Stimulated activated CD4-positive, alpha-beta T cell treated with anti-CD3 and anti-CD28 coated beads, Interleukin-2, amount 100 ng/mL, for 4 hours (primary cell): ENCODE data around the gene DSE.

Source experiments
- DNase-seq: peaks from one replicate; pipeline ENCODE4 v3.0.0-alpha.2; 2020; ENCODE audit warnings: low read depth

Gene DSE

GRCh38 chr6:116447052-116447451 is 76.3 kb downstream of the DSE start:
- no peak for DNase-seq

GRCh38 chr6:116447496-116448011 is 76.8 kb downstream of the DSE start:
- no peak for DNase-seq

- no peak for DNase-seq
Observed at GRCh38 chr6:116449565-116449964, 78.8 kb downstream of the DSE start.

DNA sequence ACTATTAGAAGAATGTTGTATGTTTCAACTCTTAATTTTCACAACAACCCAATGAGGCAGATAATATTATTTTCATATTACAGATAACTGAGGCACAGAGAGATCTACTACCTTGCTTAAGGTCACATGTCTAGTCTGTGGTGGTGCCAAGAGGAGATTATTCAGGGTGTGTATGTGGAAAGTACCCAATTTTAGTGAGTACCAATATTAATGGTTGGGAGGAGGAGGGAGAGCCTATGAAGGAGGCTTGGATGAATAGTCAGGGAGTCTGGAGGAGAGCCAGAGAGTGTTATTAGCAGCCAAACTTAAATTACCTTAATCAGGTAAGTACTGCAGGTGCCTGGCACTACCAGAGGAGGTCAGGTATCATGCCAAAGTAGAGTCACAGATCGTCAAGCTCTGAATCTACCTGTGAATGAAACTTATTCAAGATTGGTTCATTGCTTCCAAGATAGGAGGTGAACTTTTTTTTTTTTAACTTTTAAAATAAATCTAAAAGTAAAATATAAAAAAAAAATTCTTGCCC is 79.5 kb downstream of the DSE start:
- no peak for DNase-seq

DNA sequence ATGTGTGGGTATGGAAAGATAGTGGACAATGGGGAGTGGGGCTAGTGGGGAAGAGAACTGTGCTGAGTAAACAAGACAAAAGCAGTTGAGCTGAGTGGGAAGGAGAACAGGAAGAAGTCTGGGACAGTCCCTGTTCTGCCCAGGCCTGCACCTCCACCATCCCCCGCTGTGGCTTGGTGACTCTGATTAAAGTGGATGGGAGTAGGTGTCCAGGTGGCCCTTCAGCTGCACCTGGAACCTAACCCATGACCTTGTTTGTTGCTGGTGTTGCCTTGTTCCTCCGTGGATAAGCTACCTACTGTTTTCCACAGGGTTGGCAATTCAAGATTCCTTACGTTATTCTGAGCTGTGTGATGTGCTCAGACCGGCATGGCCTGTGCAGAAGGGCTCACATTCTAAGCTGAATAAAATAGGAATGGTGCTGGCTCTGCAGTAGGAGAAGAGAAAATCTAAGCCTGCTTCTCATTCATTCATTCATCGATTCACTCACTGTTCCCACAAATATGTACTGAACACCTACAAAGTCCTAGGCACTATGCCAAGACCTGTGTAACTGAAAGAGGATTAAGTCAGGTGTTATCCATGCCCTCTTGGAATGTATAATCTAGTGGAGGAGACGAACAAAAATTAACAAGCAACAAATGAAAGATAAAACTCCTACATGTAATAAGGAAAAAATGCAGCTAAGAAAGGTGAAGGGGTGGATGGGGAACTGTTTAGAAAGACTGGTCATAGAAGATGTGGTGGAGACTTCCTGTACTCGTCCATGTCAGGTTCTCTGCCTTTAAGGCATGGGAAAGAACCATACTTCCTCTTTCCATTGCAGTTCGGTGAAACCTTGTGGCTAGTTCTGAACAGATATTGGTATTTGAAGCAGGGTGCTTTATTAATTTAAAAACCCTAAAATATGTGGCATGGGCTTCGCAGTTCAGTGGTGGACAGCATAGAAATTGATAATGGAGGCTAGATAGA is 80.3 kb downstream of the DSE start:
- DNase-seq, result no peak

DNA sequence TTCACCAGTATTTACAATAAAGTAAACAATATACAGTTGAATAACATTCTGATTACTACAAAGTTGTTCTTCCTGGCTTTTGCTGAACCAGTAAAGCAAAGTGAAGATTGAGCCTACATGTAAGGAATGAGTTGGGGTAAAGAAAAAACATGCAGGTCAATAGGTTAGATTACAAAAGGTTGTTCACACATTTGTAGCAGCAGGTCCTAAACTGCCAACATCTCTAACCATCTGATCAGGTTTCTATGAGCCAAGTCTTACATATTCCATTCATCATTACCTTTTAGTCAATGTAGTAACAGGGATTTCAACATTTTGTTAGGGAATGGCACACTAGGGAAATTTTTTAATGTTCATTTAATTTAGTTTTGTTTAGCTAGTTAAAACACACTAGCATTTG is 81.2 kb downstream of the DSE start:
- DNase-seq, result no peak

DNA sequence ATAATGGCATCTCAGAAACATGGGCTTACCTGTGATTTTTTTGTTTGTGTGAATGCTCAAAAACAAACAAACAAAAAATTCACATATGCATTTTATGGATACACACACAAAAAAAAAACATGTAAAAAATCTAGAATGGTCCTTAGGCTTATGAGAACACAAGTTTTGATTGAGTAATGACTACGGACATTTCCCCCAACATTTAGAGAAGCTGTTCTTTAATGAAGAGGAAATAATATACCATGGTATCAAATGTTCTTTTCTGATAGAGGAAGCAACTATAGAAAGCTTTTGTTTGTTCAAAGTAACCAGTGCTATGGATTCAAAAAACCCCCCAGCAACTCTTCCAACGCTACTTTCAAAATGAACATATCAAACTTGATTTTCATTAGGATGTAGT is 81.8 kb downstream of the DSE start:
- DNase-seq, result no peak

DNA sequence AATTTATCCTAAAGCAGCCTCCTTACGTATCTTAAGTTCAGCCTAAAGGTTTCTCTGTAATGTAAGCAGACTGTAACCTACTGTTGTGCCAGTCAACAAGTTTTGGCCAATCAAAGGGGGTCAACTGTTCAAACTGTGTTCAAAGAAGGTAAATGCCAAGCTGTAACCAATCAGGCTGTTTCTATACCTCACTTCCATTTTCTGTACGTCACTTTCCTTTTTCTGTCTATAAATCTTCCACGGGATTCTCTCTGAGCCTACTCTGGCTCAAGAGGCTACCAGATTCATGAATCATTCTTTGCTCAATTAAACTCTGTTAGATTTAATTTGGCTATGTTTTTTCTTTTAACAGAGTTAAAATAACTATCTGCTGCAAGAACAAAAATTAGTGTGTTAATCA is 85.4 kb downstream of the DSE start:
- DNase-seq, result no peak

- DNase-seq, result no peak
Observed at GRCh38 chr6:116456927-116457326, 86.2 kb downstream of the DSE start.

DNA sequence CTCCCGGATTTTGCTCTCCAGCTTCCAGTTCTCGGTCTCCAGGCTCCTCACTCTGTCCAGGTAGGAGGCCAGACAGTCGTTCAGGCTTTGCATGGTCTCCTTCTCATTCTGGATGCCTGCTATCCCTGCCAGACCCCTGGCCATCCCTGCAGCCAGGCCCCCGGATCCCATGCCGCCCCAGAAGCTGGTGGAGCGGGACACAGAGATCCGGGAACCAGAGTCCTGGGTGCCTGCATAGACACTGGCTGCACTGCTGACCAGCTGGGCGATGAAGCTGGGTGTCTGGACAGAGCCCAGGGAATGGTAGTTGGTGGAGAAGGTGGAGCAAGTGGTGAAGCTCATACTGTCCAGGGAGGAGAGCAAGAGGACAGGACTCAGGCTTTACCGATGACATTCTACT is 87.5 kb downstream of the DSE start:
- no peak for DNase-seq

- DNase-seq, result no peak
Observed at GRCh38 chr6:116459927-116460326, 89.2 kb downstream of the DSE start.

- no peak for DNase-seq
Observed at GRCh38 chr6:116461331-116461931, 90.7 kb downstream of the DSE start, which contains the start of gene CALHM6. CALHM6 (plus strand) TSS chr6:116461375; CDS start chr6:116461930, 555 bp downstream.

DNA sequence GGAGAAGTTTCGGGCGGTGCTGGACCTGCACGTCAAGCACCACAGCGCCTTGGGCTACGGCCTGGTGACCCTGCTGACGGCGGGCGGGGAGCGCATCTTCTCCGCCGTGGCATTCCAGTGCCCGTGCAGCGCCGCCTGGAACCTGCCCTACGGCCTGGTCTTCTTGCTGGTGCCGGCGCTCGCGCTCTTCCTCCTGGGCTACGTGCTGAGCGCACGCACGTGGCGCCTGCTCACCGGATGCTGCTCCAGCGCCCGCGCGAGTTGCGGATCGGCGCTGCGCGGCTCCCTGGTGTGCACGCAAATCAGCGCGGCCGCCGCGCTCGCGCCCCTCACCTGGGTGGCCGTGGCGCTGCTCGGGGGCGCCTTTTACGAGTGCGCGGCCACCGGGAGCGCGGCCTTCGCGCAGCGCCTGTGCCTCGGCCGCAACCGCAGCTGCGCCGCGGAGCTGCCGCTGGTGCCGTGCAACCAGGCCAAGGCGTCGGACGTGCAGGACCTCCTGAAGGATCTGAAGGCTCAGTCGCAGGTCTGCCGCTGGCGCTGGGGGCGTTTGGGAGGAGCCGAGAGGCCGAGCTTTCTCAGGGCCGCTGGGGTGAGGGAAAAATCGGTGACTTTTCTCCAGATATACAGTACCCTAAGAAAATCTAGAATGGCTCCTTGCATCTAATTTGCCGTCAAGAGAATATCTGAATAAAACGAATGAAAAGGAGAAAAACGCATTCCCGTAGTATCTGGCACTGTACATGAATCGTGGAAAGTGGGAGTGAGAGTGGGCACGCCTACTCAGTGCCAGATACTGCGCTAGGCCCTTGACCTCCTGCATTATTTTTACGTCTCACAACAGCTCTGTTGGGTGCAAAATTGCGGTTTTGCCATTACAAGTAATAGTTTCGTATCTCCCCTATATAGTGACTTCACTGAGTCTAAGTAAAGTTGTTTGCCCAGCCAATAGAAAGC is 91.5 kb downstream of the DSE start:
- peak; percentile 14 for DNase-seq

- no peak for DNase-seq
Observed at GRCh38 chr6:116463301-116463700, 92.6 kb downstream of the DSE start.

- DNase-seq, result no peak
Observed at GRCh38 chr6:116465246-116465645, 94.5 kb downstream of the DSE start.

- no peak for DNase-seq
Observed at GRCh38 chr6:116467096-116467495, 96.3 kb downstream of the DSE start.

- DNase-seq, result no peak
Observed at GRCh38 chr6:116467514-116467913, 96.8 kb downstream of the DSE start.

GRCh38 chr6:116468293-116468692 is 97.5 kb downstream of the DSE start:
- DNase-seq, result no peak

DNA sequence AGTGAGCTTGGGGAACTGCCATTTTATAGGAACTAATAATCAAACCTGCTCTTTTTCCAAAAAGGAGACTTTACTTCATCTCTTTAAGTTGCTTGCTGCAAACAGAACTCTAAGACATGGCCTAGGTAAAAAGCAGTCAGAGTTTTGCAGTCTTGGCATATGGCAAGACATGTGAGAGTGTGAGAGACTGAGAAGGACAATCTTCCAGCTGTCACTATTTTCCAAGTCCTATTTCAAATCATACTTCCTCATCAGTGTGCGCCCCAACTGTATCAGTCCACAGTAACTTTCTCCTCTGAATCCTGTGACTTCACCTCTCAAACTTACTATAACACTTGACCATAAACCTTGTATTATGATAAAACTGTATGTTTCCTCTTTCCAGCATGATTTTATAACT is 100.8 kb downstream of the DSE start:
- no peak for DNase-seq

DNA sequence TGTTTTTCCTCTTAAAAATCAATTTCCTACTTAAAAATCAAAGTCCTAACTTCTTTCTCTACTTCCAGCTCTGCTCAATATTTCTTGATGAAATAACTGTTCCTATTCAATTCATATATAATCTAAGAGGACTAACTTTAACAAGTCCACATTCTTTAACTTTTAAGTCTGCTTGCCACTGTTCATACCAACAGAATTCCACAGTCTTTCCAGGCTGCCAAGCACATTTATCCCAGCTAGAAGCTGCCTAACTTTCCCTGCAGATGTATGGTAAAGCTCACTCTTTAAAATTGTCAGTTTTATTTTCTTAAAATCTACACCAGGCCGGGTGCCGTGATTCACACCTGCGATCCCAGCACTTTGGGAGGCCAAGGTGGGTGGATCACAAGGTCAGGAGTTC is 102.0 kb downstream of the DSE start:
- DNase-seq, result no peak

DNA sequence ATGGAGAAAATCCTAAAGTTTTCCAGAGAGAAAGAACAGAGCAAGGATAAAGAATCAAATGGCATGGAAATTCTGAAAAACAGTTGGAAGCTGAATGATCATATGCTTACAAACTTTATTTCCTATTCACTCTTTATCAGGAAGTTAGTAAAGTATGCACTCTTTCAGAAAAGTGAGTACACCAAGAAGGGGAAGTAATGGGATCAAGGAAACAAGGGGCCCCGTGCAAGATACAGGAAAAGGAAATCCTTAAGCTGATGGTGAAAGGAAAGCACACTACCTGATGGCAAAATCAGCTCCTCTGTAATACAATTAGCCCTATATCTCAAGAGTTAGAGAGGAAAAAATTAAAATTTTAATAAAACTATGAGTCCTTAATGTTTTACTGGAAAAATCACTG is 104.4 kb downstream of the DSE start:
- DNase-seq, result no peak
